ENCODE measurements around the gene SPIB.
"Not testable (repeated sequence)": the region's sequence is repeated elsewhere in the genome, so short reads cannot be mapped to it uniquely, and the experiment has no call there.

The SPIB gene

DNA sequence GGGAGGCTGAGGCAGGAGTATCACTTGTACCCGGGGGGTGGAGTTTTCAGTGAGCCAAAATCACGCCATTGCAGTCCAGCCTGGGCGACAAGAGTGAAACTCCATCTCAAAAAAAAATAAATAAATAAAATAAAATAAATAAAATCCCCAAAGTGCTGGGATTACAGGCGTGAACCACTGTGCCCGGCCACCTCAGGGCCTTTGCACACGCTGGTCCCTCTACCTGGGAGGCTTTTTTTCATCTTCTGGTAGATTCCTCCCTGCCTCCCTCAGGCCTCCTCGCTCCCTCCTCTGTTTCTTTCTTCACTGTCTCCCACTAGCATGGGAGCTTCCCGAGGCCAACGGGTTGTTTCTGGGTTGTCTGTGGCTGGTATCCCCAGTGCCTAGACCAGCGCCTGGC is 29.0 kb downstream of the SPIB start:
- no peak for DNase-seq

DNA sequence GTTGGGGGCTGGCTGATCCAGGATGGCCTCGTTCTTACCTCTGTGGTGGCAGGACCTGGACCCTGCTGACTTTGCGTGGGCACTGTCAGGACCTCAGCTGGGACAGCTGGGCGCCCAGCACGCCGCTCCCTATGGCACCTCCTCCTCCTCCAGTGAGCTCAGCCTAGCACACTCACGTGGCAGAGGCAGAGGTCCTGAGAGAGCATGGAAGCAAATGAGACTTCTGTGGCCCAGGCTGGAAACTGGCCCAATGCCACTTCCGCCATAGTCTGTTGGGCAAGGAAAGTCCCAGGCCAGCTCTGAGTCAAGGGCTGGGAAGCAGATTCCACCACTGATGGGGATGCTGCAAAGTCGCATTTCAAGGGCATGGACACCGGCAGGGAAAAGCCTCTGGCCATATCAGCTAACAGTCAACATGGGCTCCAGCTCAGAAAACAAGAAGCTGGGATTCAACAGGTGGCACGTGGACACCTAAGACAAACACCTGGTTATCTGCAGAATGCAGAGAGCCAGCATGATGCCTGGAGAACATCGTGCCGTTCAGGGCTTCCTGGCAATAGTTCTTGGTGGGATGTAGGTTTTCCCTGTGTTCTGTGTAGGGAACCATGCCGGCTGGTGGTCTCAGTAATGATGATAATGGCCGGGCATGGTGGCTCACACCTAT is 30.6 kb downstream of the SPIB start:
- DNase-seq, result no peak

- DNase-seq, result no peak
Measured at GRCh38 chr19:50450369-50451222, 31.9 kb downstream of the SPIB start.

GRCh38 chr19:50451223-50451534 is 32.4 kb downstream of the SPIB start:
- no peak for DNase-seq

DNA sequence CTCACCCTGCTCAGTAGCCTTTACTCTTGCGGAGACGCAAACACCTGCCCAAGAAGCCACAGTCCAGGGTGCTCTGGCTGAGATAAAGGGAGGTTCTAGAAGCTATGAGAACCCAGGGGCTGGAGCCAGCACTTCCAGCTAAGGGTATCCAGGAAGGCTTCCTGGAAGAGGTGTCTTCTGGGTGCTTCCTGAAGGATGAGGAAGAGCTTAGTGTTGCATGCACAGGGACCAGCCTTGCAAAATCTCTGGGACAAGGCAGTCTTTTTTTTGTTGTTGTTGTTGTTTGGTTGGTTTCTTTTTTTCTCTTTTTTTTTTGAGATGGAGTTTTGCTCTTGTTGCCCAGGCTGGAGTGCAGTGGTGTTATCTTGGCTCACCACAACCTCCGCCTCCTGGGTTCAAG is 34.5 kb downstream of the SPIB start:
- DNase-seq, result no peak

GRCh38 chr19:50455992-50456391 is 37.3 kb downstream of the SPIB start:
- no peak for DNase-seq

GRCh38 chr19:50457300-50457699 is 38.6 kb downstream of the SPIB start:
- no peak for DNase-seq

DNA sequence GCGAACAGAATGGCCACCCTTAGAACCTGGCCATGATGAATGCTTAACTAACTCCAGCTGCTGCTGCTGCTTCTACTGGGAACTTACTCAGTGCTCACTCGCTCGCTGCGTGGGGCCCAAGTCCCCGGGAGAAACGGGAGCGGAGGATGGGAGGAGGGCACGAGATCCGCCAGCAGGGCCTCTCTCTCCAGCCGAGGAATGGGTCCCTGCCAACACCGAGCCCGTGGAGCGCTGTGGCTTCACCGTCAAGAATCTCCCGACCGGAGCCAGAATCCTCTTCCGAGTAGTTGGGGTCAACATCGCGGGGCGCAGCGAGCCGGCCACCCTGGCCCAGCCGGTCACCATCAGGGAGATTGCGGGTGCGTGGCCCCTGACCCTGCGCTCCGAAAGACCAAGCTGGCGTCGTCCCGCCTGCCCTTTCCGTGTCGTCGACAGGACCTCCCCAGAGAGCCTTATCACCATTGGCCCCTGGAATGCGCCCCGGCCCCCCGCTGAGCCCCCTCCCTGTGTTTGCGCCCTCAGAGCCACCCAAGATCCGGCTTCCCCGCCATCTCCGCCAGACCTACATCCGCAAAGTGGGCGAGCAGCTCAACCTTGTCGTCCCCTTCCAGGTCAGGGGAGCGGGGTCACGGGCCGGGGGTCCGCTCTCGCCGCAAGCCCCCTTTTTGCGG is 39.8 kb downstream of the SPIB start:
- DNase-seq, result no peak

GRCh38 chr19:50459067-50459456 is 40.3 kb downstream of the SPIB start:
- no peak for DNase-seq

GRCh38 chr19:50459638-50460037 is 40.9 kb downstream of the SPIB start:
- DNase-seq, result no peak

- no peak for DNase-seq
Measured at GRCh38 chr19:50460161-50460765, 41.5 kb downstream of the SPIB start.

DNA sequence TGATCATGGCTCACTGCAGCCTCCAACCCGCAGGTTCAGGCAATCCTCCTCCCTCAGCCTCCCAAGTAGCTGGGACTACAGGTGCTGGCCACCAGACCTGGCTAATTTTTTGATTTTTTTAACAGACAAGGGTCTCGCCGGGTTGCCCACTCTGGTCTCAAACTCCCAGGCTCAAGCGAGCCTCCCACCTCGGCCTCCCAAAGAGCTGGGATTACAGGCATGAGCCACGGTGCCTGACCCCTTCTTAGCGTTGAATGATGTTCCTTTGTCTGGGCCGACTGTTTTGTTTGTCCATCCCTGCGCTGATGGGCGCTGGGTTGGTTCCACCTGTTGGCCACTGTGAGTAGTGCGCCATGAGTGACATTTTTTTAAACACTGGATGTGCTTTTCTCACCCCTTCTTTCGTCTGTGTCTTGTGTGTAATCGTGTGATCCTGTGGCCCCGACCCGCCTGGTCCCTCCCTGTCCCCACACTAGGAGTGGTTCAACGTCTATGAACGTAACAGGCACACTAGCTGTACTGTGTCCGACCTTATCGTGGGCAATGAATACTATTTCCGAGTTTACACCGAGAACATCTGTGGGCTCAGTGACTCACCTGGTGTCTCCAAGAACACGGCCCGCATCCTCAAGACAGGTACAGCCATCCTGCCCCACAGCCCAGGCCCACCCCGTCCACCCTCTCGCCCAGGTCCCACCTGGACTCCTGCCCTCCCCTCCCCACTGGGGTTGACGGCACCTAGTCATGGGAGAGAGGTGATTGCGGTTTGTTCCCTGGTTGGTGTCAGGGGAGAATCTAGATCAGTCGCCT is 42.5 kb downstream of the SPIB start:
- DNase-seq, result peak; percentile 85

- DNase-seq, result no peak
Measured at GRCh38 chr19:50462970-50463369, 44.2 kb downstream of the SPIB start.

GRCh38 chr19:50464348-50464747 is 45.6 kb downstream of the SPIB start:
- DNase-seq, result no peak

DNA sequence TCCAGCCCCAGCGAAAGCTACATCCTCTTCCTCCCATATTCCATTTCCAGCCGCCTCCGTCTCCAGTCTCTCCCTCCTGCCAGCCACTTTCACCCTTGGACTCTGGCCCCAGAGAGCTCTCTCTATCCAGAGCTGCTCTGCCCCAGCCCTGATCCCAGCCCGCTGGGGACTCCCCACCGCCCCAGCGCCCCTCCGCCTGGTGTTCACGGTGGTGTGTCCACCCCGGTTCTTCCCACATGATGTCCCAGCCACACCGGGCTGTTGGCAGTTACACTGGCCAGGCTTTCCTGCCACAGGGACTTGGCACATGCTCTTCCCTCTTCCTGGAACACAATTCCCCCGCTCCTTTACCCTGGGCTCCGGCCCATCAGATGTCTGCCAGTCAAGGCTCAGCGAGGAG is 46.3 kb downstream of the SPIB start:
- no peak for DNase-seq

- DNase-seq, result peak; percentile 88
Measured at GRCh38 chr19:50465986-50466705, 47.4 kb downstream of the SPIB start.

GRCh38 chr19:50466706-50467039 is 47.9 kb downstream of the SPIB start:
- DNase-seq, result no peak

- no peak for DNase-seq
Measured at GRCh38 chr19:50467566-50467965, 48.8 kb downstream of the SPIB start.

GRCh38 chr19:50468818-50469217 is 50.1 kb downstream of the SPIB start:
- DNase-seq, result no peak

GRCh38 chr19:50473336-50473735 is 54.6 kb downstream of the SPIB start:
- not testable (repeated sequence) for DNase-seq

GRCh38 chr19:50475101-50475568 is 56.4 kb downstream of the SPIB start:
- DNase-seq, result no peak

- DNase-seq, result no peak
Measured at GRCh38 chr19:50475736-50476223, 57.0 kb downstream of the SPIB start.

Measured in hematopoietic multipotent progenitor cell treated with erythropoietin and hydrocortisone succinate and interleukin-3 and kit ligand, for 6 days (in vitro differentiated cells).